Measurements from ENCODE around the gene FLRT1.

- TF ChIP-seq REST (IDR thresholded peaks at IDR 0.05; ENCODE audit: insufficient replicate concordance, low read depth): no peak
- no peak for TF ChIP-seq CTCF (IDR thresholded peaks at IDR 0.05; ENCODE audit: insufficient read depth, low read length)
- TF ChIP-seq SPI1 (IDR thresholded peaks at IDR 0.05; ENCODE audit: borderline replicate concordance, low read depth): no peak
- TF ChIP-seq GABPA (IDR thresholded peaks at IDR 0.05; ENCODE audit: low read depth): no peak
- TF ChIP-seq POLR2AphosphoS5 (IDR thresholded peaks at IDR 0.05; ENCODE audit: low read depth): no peak
These were observed 626 bp downstream of the FLRT1 start for GRCh38 chr11:64036087-64037026.
